GM21390 (cell line): ENCODE measurements around the gene BICDL1.

Experiments used
- ATAC-seq: cut with Tn5 transposase; IDR thresholded peaks from one replicate; pipeline ENCODE4 v1.9.1; 2021; ENCODE audit not compliant: unreplicated experiment

Gene BICDL1

DNA sequence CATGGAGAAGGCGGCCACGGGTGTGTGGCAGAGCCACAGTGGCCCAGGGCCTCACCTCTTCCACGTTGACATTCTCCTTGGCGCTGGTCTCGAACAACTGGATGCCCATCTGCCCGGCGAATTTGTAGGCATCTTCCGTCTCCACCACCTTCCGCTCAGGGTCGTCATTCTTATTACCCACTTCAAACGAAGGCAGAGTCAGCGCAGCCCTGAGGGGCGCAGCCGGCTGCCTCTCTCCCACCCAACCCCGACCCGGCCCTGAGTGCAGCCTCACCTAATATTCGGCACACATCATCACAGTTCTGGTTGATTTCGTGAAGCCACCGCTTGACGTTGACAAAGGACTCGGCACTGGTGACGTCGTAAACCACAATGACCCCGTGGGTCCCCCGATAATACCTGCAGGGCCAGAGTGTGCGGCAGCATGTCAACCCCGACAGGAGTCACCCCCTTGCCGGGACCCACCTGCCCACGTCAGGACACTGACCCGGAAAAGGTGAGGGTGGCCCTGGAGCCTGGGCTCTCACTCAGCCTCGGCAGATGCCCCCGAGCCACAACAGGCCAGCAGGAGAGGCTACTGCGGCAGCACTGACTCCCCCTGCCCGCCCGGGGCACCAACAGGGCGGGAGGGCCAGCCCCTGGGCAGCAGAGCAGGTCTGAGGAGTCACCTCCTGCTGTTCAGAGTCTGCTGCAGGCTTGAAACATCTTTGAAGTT, 109.9 kb downstream of the BICDL1 start:
- ATAC-seq = no peak

DNA sequence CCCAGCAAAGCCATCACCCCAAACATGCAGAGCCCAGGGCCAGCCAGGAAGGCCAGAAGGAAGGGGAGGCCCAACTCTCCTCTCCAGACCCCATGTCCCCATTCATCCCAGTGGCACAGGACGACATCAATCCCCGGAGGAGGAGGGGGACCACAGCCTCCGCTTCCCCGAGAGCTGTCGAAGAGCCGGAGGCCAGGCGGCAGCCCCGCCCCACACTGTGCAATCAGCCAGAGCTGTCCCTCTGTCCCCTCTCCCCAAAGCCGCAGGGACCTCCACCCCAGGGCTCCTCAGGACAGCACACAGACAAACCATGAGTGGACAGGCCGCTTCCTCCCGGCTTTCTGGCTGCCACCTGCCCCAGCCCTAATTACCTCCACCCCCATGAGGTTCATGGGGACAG, 110.7 kb downstream of the BICDL1 start:
- ATAC-seq = no peak

GRCh38 chr12:120100630-120101029, 111.6 kb downstream of the BICDL1 start:
- no peak for ATAC-seq

GRCh38 chr12:120101182-120101581, 112.1 kb downstream of the BICDL1 start:
- ATAC-seq = no peak

DNA sequence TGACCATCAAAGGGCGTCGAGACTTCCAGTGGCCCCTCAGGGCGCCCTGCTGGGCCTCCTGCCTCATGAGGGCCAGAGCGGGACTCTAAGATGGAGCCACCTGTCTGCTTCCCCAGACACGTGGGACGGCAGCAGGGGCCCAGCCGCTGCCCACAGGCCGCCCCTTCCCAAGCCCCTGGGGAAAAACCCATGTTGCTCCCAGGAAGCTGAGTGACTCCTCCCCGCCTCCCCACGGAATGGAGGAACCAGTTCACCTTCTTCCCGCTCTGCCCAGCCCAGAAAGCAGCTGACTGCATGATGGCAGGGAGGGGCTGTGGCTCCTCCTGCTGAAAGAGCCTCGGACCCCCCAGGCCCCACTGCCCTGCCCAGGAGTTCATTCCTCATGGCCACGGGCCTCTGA, 112.6 kb downstream of the BICDL1 start:
- no peak for ATAC-seq

GRCh38 chr12:120102189-120103043, 113.4 kb downstream of the BICDL1 start:
- ATAC-seq = no peak

- no peak for ATAC-seq
Observed at GRCh38 chr12:120103044-120103338, 114.0 kb downstream of the BICDL1 start.

DNA sequence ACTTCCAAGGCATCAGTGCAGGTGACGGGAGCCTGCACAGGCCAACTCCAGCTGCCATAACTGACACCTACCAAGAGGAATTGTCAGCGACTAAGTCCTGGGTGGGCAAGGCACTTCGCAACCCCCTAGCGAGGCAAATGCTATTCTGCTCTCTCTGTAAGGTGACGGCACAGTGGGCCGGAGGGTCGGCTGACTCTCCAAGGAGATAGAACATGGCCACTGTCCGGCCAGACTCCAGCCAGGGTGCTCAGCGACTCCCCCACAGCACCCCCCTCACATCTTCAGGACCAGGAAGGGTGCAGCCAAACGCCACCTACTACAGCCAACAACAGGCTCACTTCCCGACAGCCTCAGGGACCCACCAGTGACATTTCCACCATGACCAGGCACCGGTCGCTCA, 114.3 kb downstream of the BICDL1 start:
- no peak for ATAC-seq

GRCh38 chr12:120106151-120106550, 117.1 kb downstream of the BICDL1 start:
- ATAC-seq = no peak

GRCh38 chr12:120109570-120110267, 120.7 kb downstream of the BICDL1 start:
- no peak for ATAC-seq

DNA sequence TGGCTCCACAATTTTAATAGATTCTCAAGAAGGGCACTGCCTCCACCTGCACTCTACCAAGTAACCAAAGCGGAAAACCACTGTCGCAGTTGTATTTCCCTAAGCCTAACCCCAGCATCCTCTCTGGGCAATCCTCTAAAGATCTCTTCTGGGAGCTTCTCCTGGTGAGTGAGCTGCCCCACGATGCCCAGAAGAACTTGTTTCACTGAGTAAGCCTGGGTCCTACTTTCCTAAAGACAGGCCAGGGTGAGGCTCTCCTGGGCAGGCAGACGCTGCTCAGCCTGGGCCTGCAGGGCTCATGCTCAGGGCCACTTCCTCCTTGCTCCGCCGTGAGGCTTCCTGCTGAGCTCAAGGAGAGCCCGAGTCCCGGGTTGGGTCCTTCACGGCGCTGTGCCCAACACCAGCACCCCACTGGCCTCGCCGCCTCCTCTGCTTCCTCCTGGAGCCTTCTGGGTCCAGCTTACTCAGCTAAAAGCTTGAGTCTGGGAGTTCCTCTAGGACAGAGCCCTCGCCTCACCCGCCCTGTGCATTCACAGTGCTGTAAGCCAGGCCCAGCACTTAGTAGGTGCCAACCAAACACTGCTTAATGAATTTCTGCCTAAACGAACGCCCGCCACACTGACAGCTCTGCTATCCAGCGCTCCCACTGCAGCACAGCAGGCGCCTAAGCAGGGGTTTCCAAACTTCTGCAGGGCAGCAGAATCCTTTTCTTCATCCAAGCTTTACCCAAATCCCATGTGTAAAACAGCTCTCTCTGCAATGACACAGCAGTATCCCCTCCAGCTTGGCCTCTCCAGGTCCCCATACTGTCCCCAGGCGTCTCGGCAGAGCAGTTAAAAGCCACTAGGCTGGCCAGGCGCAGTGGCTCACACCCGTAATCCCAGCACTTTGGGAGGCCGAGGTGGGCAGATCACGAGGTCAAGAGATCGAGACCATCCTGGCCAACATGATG, 121.8 kb downstream of the BICDL1 start:
- peak; percentile 72 for ATAC-seq

- no peak for ATAC-seq
Observed at GRCh38 chr12:120115066-120115465, 126.0 kb downstream of the BICDL1 start.

DNA sequence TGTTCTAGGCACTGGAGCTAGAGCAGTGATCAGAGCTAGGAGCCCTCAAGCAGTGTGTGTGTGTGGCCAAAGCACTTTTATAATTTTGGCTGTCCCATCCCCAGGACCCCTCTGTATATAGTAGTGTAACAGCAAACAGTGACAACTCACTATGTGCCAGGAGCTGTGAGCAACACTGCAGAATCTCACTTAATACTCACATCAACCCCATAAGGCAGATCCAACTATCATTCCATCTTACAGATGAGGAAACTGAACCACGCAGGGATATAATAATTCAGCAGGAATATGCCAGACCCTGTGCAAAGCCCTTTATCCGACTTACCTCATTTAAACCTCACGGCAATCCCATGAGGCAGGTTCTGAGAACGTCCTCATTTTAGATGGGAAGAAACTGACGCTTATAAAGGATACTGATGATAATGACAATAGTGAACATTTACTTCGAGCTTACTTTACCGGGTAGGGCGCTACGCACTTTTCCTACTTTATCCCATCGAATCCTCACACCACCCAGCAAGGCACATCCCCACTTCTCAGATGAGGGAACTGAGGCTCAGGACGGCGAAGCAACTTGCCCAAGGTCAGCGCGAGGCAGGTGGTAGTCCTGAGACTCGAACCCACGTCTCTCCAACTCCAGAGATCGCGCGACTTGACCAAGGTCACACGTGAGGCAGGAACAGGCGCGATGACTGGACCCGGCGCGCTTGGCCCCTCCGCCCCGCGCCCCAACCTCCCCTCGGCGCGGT, 126.8 kb downstream of the BICDL1 start:
- ATAC-seq = no peak

DNA sequence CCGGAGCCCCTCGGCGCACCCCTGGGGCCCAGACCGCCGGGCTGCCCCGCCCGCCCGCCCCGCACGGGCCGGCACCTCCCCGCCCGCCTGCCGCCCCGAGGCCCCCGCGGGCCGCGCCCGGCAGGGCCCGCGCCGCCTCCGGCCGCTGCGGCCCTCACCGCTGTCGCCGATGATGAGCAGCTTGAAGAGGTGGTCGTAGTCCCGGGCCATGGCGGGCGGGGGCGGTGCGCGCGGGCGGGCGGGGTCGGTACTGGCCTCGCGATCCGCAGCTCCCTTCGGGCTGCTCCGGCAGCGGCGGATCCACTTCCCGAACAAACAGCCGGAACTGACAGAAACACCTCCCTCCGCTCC, 127.4 kb downstream of the BICDL1 start, which contains the start of gene RAB35:
Gene RAB35, minus strand, starts transcription at position 313 of the 351 bp plus-strand sequence. Its CDS starts 103 bp downstream, at position 210.
- peak; percentile 1 for ATAC-seq

DNA sequence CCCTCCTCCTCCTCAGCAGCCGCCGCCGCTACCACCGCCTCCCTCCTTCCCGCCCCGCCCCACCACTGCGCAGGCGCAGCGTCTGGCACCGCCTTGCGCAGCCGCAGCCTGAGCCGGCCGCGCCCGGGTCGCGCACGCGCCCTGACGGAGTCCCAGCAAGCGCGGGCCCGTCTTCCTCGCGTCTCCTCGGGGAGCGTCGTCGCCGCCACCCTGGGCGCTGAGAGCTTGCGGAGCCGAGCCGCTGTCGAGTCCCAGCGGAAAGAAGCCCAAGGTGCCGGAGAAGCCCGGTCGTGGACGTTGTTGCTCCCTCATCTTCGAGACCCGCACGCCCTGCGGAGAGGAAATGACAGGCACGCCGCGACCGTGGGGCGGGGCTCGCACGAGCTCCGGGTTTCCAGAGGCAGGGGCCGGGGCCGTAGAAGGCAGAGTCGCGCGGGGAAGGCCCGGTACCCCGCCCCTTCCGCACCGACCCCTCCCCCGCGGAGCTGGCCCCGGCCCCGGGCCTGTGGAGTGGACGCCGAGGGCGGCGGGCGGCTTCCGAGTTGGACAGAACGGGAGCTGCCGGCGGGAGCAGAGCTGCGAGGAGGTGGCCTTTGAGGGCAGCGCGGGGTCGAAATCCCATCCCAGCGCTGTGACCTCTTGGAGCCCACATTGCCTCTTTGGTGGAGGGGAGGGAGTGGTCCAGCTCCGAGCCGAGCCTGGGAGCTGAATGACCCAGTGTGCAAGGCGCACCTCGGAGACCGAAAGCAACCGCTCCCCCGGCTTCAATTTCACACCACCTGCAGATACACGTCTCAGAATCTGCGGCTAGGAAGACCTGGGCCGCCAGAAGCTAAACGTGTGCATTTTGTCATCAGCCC, 128.0 kb downstream of the BICDL1 start:
- peak; percentile 36 for ATAC-seq

DNA sequence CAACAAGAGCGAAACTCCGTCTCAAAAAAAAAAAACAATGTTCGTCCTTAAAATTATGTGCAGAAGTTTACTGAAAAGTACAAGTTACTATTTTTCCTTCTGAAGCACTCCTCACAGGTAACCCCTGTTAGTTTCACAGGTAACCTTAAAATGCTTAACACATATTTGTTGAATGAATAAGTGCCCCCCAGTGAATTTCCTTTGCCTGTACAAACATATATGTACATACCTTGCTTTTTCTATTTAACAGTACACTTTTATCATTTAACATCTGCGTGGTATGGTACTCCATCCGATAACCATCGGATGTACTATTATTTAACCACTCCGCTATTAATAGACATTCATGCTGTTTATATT, 128.9 kb downstream of the BICDL1 start:
- no peak for ATAC-seq

DNA sequence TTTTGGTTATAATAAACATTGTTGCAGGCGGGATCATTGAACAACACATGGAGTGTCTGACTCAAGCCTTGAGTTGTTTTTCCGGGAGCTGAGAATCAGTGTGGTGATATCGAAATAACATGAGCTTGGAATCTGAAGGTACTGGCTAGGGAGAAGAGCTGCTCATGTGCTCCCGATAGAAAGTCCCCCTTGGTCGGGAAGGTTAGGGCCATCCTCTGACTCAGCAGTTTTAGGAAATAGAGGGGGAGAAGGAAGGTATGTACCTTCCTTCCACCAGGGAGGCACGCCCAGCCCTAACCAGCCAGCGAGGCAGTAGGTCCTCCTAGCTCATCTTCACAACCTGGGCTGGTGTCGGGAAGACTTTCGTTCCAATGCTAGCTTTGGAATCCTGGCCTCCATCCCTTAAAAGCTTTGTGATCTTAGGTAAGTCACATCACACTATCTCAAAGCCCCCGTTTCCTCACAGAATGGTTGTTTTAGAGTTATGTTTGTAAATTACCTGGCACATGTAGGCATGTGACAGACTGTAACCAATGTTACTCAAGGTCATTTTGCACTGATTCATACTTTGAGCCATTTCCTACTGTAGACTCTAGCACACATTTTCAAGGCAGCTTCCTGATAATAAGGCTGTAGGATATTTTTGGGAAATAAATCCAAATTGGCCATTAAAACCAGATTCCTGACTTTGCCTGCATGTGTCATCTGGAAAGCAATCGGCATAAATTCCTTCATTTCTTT, 129.5 kb downstream of the BICDL1 start:
- ATAC-seq = no peak

- ATAC-seq = peak; percentile 16
Observed at GRCh38 chr12:120119271-120119973, 130.4 kb downstream of the BICDL1 start.
